Skeletal muscle tissue (tissue), 4 donors: ENCODE data around the gene ZNF865. TPM values are rescaled to one million over a fixed set of nuclear protein-coding genes. Genes with fewer than 3 reads are reported as not detected.
A peak's percentile ranks its signal among the peaks of the same experiment; 100 is the strongest.

Source experiments
- H3K27ac ChIP-seq: one replicate; pipeline ENCODE4 v1.7.0; 2013; ENCODE audit warnings: mild to moderate bottlenecking, low read depth, low read length, inconsistent platforms
- H3K27me3 ChIP-seq, 3 donors: one replicate each; pipeline ENCODE4 v1.7.0; 2013; ENCODE audit warnings: low read length in 3 of 3; ENCODE audit not compliant: control insufficient read depth in 3 of 3, insufficient read depth in 3 of 3
- H3K36me3 ChIP-seq, 3 donors: one replicate each; pipeline ENCODE4 v1.7.0; 2013; ENCODE audit warnings: low read length in 3 of 3; ENCODE audit not compliant: control insufficient read depth in 3 of 3, insufficient read depth in 3 of 3
- H3K4me1 ChIP-seq, 3 donors: one replicate each; pipeline ENCODE4 v1.7.0; 2013; ENCODE audit warnings: low read length in 3 of 3, mild to moderate bottlenecking in 3 of 3; ENCODE audit not compliant: control insufficient read depth in 3 of 3, insufficient read depth in 3 of 3
- H3K4me3 ChIP-seq, 3 donors: one replicate each; pipeline ENCODE4 v1.7.0; 2013; ENCODE audit warnings: low read length in 3 of 3
- H3K9ac ChIP-seq, 3 donors: one replicate each; pipeline ENCODE4 v1.7.0; 2013; ENCODE audit warnings: low read length in 3 of 3, mild to moderate bottlenecking in 3 of 3, moderate library complexity in 2 of 3, low read depth in 1 of 3
- H3K9me3 ChIP-seq, 3 donors: one replicate each; pipeline ENCODE4 v1.7.0; 2013; ENCODE audit warnings: low read length in 3 of 3; ENCODE audit not compliant: control insufficient read depth in 3 of 3
- total RNA-seq: library from RNA; depleted of rRNA; stranded (reverse); fragments of >200 nt; gene quantifications from one replicate; pipeline ENCODE4 v1.2.3, GENCODE V29; 2014
- donor health status: Osteomylitis.

Gene ZNF865
- total RNA-seq, 1 donor from 2014 or later = 1.0 TPM

DNA sequence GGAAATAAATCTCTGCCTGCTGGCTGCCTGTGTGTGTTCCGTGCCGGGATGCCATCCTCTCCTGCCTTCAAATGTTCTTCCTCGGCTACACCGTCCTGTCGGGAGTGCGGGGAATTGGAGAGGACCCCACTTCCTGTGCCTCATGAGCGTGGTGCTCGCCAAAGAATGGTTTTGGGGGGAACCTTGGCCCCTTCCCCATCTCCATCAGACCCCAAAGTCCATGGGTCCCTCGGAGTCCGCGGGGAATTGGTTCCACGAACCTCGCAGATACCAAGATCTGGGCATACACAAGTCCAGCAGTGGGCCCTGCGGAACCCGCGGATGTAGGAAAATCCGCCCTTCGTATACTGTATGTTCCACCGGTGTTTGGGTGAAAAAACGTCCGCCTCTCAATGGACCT, 2.3 kb upstream of the ZNF865 start:
- Histone ChIP-seq H3K4me1 (peaks cover 34 to 35% (median 34%) of the 10 kb centered on the region in 3 donors), H3K36me3 (peaks cover 0 to 4% (median 2%) of the 10 kb centered on the region in 3 donors), H3K4me3 (no peak overlapping the region), H3K9ac (no peak overlapping the region), H3K27me3 (no peaks in the 10 kb centered on the region), H3K27ac (no peak overlapping the region), H3K9me3 (no peaks in the 10 kb centered on the region)

DNA sequence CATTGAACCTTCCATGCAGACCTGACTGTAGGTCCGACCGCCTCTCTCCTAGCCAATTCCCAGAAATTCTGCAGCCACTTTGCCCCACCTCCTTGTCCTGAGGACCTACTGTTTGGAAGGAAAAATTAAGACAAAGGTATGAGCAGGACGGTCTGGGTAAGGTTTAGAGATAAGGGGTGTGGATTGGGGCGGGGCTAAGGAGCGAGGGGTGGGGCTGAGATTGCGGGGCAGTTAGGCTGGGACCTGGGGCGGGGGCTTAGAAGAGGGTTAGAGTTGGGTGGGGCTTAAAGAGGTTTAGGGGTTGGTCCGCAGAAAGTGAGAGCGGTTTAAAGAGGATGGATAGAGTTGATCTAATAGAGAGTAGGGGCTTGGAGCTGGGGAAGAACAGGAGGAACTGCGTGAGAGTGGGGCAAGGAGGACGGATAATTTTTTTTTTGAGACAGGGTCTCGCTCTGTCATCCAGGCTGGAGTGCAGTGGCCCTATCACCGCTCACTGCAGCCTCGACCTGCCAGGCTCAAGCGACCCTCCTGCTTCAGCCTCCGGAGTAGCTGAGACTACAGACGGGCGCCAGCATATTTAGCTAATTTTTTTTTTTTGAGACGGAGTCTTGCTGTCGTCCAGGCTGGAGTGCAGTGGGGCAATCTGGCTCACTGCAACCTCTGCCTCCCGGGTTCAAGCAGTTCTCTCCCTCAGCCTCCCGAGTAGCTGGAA, 1.7 kb upstream of the ZNF865 start:
- Histone ChIP-seq H3K9me3 (no peaks in the 10 kb centered on the region), H3K4me1 (peaks cover 31 to 35% (median 32%) of the 10 kb centered on the region in 3 donors), H3K36me3 (peaks cover 0 to 7% (median 4%) of the 10 kb centered on the region in 3 donors), H3K27ac (no peak overlapping the region), H3K27me3 (no peaks in the 10 kb centered on the region), H3K9ac (no peak overlapping the region), H3K4me3 (no peak overlapping the region)

DNA sequence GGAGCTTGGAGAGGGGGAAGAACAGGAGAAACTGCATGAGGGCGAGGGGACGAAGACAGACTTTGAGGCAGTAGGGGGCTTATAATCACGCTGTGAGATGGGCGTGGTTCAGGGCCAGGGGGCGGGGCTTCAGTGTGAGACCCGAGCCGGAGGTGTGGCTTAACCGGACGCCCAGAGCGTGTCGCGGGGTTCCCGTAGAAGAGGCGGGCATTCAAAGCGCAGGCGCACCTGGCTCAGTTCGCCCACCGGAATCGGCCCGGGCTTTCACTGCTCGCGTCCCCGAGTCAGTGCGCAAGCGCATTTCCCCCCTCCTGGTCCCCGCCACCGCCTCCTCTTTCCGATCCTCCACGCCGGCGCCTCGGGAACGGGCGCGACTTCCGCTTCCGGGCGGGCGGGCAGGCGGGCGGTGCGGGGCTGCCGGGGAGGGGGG, 225 bp upstream of the ZNF865 start:
- H3K27me3 ChIP-seq = no peaks in the 10 kb centered on the region
- peak overlapping the region; percentile 92 for H3K27ac ChIP-seq
- peak overlapping the region in 2 of 3 donors; percentile 51 to 99 for H3K9ac ChIP-seq
- H3K9me3 ChIP-seq = no peaks in the 10 kb centered on the region
- H3K36me3 ChIP-seq = peaks cover 0 to 18% (median 17%) of the 10 kb centered on the region in 3 donors
- peak overlapping the region; percentile 75 to 79 (median 76) for H3K4me3 ChIP-seq
- H3K4me1 ChIP-seq = peaks cover 33 to 44% (median 39%) of the 10 kb centered on the region in 3 donors

DNA sequence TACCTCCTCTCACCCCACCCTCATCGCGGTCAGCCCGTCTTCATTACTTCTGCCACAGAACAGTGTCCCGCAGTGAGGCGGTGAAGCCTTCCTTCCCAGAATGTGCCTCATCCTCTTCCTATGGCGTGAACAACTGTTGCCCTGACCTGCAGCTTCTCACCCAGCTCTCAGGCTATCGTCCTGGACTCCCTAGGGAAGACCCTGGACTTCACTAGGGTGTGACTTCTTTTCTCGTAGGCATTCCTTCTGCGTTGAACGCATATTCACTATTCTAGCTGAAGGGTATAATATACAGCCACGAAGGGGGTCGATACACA, 982 bp downstream of the ZNF865 start:
- Histone ChIP-seq H3K4me3 (peak overlapping the region; percentile 92 to 97 (median 93)), H3K9me3 (no peaks in the 10 kb centered on the region), H3K36me3 (peaks cover 3 to 18% (median 17%) of the 10 kb centered on the region in 3 donors), H3K9ac (peak overlapping the region; percentile 96 to 99 (median 98)), H3K4me1 (peaks cover 37 to 47% (median 41%) of the 10 kb centered on the region in 3 donors), H3K27me3 (no peaks in the 10 kb centered on the region), H3K27ac (peak overlapping the region; percentile 92)

DNA sequence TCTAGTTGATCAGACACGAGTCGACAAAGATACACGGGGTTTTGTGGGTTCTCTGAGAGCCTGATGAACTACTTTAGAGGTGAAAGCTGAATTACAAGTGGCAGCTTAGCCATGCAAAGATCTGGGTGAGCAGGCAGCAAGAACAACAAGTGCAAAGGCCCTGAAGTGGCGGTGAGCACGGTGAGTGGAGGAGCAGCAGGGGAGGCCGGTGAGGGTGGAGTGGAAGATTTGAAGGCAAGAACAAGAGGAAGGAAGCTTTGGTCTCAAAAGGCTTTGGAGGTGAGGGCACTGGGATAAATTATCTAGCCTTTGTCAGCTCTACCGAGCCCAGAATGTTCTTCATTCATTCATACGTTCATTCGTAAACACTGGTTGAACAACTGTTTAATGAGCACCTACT, 1.4 kb downstream of the ZNF865 start:
- Histone ChIP-seq H3K4me3 (peak overlapping the region; percentile 92 to 97 (median 93)), H3K36me3 (peaks cover 3 to 18% (median 17%) of the 10 kb centered on the region in 3 donors), H3K9ac (peak overlapping the region; percentile 96 to 99 (median 98)), H3K9me3 (no peaks in the 10 kb centered on the region), H3K27me3 (no peaks in the 10 kb centered on the region), H3K4me1 (peaks cover 40 to 51% (median 45%) of the 10 kb centered on the region in 3 donors), H3K27ac (peak overlapping the region; percentile 92)

DNA sequence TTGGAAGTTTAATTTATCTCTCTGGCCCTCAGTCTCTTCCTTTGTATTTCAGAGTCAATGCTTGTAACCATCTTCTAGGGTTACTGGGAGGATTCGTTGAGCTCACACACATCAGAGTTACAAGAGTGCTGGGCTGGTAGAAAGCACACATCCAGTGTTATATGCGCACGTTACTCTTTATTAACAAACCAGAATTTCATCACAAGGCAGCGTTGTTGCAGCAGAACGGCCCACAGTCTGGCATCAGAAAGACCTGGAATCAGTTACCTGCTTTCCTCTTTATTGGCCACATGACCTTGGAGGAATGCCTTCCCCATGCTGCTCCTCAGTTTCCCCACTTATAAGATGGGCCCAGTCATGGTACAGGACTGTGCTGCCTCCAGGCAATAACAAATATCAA, 3.9 kb downstream of the ZNF865 start:
- peaks cover 51 to 64% (median 57%) of the 10 kb centered on the region in 3 donors for H3K4me1 ChIP-seq
- H3K9ac ChIP-seq = peak overlapping the region in 1 of 3 donors; percentile 51
- no peak overlapping the region for H3K27ac ChIP-seq
- H3K9me3 ChIP-seq = no peaks in the 10 kb centered on the region
- peaks cover 8 to 18% (median 17%) of the 10 kb centered on the region in 3 donors for H3K36me3 ChIP-seq
- H3K27me3 ChIP-seq = no peaks in the 10 kb centered on the region
- H3K4me3 ChIP-seq = no peak overlapping the region

DNA sequence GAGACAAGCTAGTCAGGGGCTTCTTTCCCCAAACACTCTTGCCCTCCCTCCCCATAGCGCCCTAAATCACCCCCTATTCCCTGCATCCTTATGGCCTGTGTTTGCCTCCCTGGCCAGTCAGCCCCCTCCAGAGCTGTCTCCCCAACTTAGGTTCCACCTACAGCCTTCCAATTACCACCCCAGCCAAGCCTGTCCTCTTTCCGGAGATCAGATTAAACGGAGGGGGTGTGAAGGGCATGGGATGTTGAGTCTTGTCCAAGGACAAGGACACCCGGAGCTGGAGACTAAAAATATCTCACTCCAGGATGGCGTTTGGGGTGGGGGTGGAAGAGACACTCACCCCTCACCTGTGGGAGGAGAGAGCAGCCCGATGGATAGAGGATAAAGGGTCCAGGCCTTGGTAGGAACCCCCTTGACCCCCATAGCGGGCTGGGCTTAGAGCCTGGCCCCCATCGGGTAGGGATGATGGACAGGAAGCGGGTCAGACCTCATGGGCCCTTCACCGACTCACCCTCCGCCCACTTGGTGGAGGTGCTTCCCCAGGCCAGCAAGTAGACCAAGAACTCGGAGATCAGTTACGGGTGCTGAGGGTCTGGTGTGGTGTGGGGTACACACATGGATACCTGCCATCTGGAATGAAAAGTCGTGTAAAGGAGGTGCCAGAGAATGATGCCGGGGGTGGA, 6.0 kb downstream of the ZNF865 start:
- peaks cover 21 to 27% (median 21%) of the 10 kb centered on the region in 3 donors for H3K36me3 ChIP-seq
- H3K27ac ChIP-seq = peak overlapping the region; percentile 93
- H3K27me3 ChIP-seq = no peaks in the 10 kb centered on the region
- H3K9ac ChIP-seq = peak overlapping the region; percentile 62 to 81 (median 66)
- H3K9me3 ChIP-seq = no peaks in the 10 kb centered on the region
- peaks cover 44 to 54% (median 46%) of the 10 kb centered on the region in 3 donors for H3K4me1 ChIP-seq
- H3K4me3 ChIP-seq = peak overlapping the region; percentile 40 to 67 (median 58)

DNA sequence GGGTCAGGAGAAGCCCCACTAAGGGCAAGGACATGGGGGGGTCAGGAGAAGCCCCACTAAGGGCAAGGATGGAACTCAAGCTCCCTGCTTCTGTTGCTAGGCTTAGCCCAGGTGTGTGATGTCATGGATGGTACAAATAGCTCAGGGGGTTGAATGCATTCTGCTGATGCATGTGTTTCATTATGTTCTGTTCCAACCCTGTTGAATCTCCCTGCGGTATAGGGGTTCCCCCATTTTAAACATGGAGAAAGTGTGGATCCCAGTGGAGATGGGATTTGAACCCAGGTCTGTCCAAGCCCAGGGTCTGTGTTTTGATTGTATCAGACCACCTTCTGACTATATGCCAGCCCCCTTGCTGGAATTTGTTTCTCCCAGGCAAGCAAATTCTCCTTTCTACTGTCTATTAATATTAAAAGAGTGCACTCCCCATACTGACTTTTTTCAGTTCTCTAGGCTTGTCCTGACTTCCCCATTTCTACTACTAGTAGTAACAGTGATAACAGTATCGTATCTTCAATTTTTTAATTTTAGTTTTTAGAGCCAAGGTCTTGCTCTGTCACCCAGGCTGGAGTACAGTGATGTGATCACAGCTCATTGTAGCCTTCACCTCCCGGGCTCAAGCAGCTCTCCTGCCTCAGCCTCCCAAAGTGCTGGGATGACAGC, 6.7 kb downstream of the ZNF865 start:
- Histone ChIP-seq H3K36me3 (peaks cover 22 to 32% (median 26%) of the 10 kb centered on the region in 3 donors), H3K27me3 (no peaks in the 10 kb centered on the region), H3K27ac (peak overlapping the region; percentile 93)

DNA sequence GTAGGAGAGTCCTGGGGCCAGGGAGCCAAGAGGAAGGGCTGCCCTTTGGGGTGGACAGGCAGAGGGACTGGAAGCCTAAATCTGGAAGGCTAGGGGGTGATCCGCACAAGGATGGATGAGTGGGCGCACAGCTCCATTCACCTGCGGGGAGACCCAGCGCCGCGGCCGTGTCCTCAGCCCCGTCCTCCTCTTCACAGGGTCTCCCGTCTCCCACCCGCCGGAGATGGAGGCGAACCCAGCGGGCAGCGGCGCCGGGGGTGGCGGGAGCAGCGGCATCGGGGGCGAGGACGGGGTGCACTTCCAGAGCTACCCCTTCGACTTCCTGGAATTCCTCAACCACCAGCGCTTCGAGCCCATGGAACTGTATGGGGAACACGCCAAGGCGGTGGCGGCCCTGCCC, 7.9 kb downstream of the ZNF865 start:
- Histone ChIP-seq H3K9ac (no peak overlapping the region), H3K9me3 (no peaks in the 10 kb centered on the region), H3K27ac (no peak overlapping the region), H3K4me1 (peaks cover 29 to 39% (median 37%) of the 10 kb centered on the region in 3 donors), H3K36me3 (peaks cover 27 to 34% (median 34%) of the 10 kb centered on the region in 3 donors), H3K27me3 (no peaks in the 10 kb centered on the region), H3K4me3 (no peak overlapping the region)

More for the DNA sequence above, 6.7 kb downstream of the ZNF865 start:
- Histone ChIP-seq H3K4me3 (peak overlapping the region; percentile 40 to 67 (median 58)), H3K9ac (peak overlapping the region in 2 of 3 donors; percentile 62 to 81), H3K4me1 (peaks cover 37 to 47% (median 39%) of the 10 kb centered on the region in 3 donors), H3K9me3 (no peaks in the 10 kb centered on the region)
